Mesenchymal stem cell (in vitro differentiated cells and primary cell): ENCODE results near the gene ADAMTS17.

ENCODE experiments used
- DNase-seq: peaks from one replicate; pipeline ENCODE4 v3.0.0-alpha.2; 2013
- H2AFZ ChIP-seq: one replicate; pipeline ENCODE4 v1.6.1; 2013; ENCODE audit warnings: low read depth, mild to moderate bottlenecking, control low read depth, inconsistent platforms, low read length, moderate library complexity
- H2AK5ac ChIP-seq: 2 replicates; pipeline ENCODE4 v1.6.1; 2013; ENCODE audit warnings: low read length, moderate library complexity, mild to moderate bottlenecking, inconsistent platforms; ENCODE audit not compliant: severe bottlenecking
- H2BK120ac ChIP-seq: one replicate; pipeline ENCODE4 v1.6.1; 2013; ENCODE audit warnings: low read depth, mild to moderate bottlenecking, inconsistent platforms, low read length, moderate library complexity
- H2BK12ac ChIP-seq, 2 experiments: one replicate each; pipeline ENCODE4 v1.6.1; 2013; ENCODE audit warnings: inconsistent platforms in 2 of 2, low read length in 2 of 2, mild to moderate bottlenecking in 2 of 2, moderate library complexity in 2 of 2, control low read depth in 1 of 2
- H2BK15ac ChIP-seq: one replicate; pipeline ENCODE4 v1.6.1; 2013; ENCODE audit warnings: mild to moderate bottlenecking, low read depth, inconsistent platforms; ENCODE audit not compliant: poor library complexity, severe bottlenecking
- H2BK5ac ChIP-seq: 2 replicates; pipeline ENCODE4 v1.6.1; 2013; ENCODE audit warnings: low read depth, mild to moderate bottlenecking, low read length, control low read depth, inconsistent platforms; ENCODE audit not compliant: poor library complexity, severe bottlenecking
- H3K14ac ChIP-seq, 2 experiments: one replicate each; pipeline ENCODE4 v1.6.1; 2013; ENCODE audit warnings: inconsistent platforms in 2 of 2, low read length in 2 of 2, control low read depth in 1 of 2, mild to moderate bottlenecking in 1 of 2, moderate library complexity in 1 of 2
- H3K18ac ChIP-seq, 2 experiments: one replicate each; pipeline ENCODE4 v1.6.1; 2013; ENCODE audit warnings: inconsistent platforms in 2 of 2, low read length in 2 of 2, control low read depth in 1 of 2, low read depth in 1 of 2, mild to moderate bottlenecking in 1 of 2
- H3K23ac ChIP-seq, 2 experiments: one replicate each; pipeline ENCODE4 v1.6.1; 2013; ENCODE audit warnings: inconsistent platforms in 2 of 2, low read length in 2 of 2, mild to moderate bottlenecking in 2 of 2, moderate library complexity in 2 of 2, control low read depth in 1 of 2
- H3K27ac ChIP-seq: 2 replicates; pipeline ENCODE4 v1.5.1; 2013; ENCODE audit warnings: mild to moderate bottlenecking, moderate library complexity, low read length, control low read depth, inconsistent platforms; ENCODE audit not compliant: poor library complexity, severe bottlenecking
- H3K27me3 ChIP-seq, 2 experiments: 2 replicates each; pipeline versions ENCODE4 v1.6.1 to v1.7.0; 2013; ENCODE audit warnings: low read length in 2 of 2, mild to moderate bottlenecking in 2 of 2, moderate library complexity in 2 of 2, control low read depth in 1 of 2, inconsistent platforms in 1 of 2; ENCODE audit not compliant: control insufficient read depth in 1 of 2, insufficient read depth in 1 of 2
- H3K36me3 ChIP-seq, 2 experiments: 2 replicates each; pipeline versions ENCODE4 v1.6.1 to v1.7.0; 2013; ENCODE audit warnings: low read length in 2 of 2, control low read depth in 1 of 2, inconsistent platforms in 1 of 2, low read depth in 1 of 2, mild to moderate bottlenecking in 1 of 2; ENCODE audit not compliant: insufficient read depth in 2 of 2, control insufficient read depth in 1 of 2
- H3K4ac ChIP-seq, 2 experiments: one replicate each; pipeline ENCODE4 v1.6.1; 2013; ENCODE audit warnings: inconsistent platforms in 2 of 2, low read length in 2 of 2, mild to moderate bottlenecking in 2 of 2, moderate library complexity in 2 of 2, control low read depth in 1 of 2, low read depth in 1 of 2
- H3K4me1 ChIP-seq: 2 replicates; pipeline ENCODE4 v1.6.1; 2013; ENCODE audit warnings: low read depth, low read length, control low read depth; ENCODE audit not compliant: control insufficient read depth, insufficient read depth
- H3K4me2 ChIP-seq: 2 replicates; pipeline ENCODE4 v1.6.1; 2013; ENCODE audit warnings: low read length, mild to moderate bottlenecking, inconsistent platforms; ENCODE audit not compliant: poor library complexity, severe bottlenecking
- H3K4me3 ChIP-seq, 2 experiments: 2 replicates each; pipeline versions ENCODE4 v1.5.1 to v1.7.0; 2013; ENCODE audit warnings: low read length in 2 of 2, mild to moderate bottlenecking in 2 of 2, control low read depth in 1 of 2, low read depth in 1 of 2; ENCODE audit not compliant: insufficient read depth in 1 of 2
- H3K79me1 ChIP-seq: replicated peaks from 2 replicates; pipeline ENCODE4 v1.6.1; 2013; ENCODE audit warnings: mild to moderate bottlenecking, control low read depth, low read length, inconsistent platforms; ENCODE audit not compliant: poor library complexity, severe bottlenecking
- H3K9ac ChIP-seq: 2 replicates; pipeline ENCODE4 v1.7.0; 2013; ENCODE audit warnings: mild to moderate bottlenecking, low read length, moderate library complexity
- H3K9me3 ChIP-seq: 2 replicates; pipeline ENCODE4 v1.7.0; 2013; ENCODE audit warnings: mild to moderate bottlenecking, low read length; ENCODE audit not compliant: control insufficient read depth
- H4K8ac ChIP-seq: one replicate; pipeline ENCODE4 v1.6.1; 2013; ENCODE audit warnings: inconsistent platforms, mild to moderate bottlenecking, low read length, moderate library complexity
- H4K91ac ChIP-seq: one replicate; pipeline ENCODE4 v1.6.1; 2013; ENCODE audit warnings: mild to moderate bottlenecking, low read length, inconsistent platforms
- WGBS: methylation state at CpG from one replicate; pipeline ENCODE4 v1.1.7; 2013; ENCODE audit warnings: mixed read lengths; 5-methylcytosine and 5-hydroxymethylcytosine counted together

ADAMTS17 gene

DNA sequence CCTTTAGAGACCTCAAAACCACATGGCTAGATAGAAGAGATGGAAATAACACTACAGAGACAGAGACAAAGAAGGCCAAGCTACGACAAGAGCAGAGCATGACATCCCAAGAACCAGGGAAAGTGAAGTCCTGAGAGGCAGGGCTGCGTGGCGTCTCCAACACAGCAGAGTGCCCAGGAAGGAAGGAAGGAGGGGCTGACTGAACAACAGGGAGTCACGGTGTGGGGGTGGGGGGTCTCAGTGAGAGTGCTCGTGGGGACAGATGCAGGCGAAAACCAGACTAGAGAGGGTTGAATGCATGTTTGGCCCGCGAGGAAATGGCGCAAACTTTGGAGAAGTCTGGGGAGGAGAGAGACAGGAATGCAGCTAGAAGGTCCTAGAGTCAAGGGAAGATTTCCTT is 44.0 kb downstream of the ADAMTS17 start:
- DNase-seq: no peak
- Histone ChIP-seq H2AK5ac (no peak overlapping the region), H2BK12ac (no peak overlapping the region), H3K4me3 (no peak overlapping the region), H2BK5ac (no peak overlapping the region), H3K79me1 (no peaks in the 10 kb centered on the region), H3K36me3 (no peaks in the 10 kb centered on the region), H3K14ac (no peak overlapping the region), H3K27me3 (no peaks in the 10 kb centered on the region), H2BK120ac (no peak overlapping the region), H3K9me3 (peaks cover 23% of the 10 kb centered on the region), H3K4me2 (no peak overlapping the region), H2BK15ac (no peak overlapping the region), H3K18ac (no peak overlapping the region), H3K27ac (no peak overlapping the region), H3K9ac (no peak overlapping the region), H3K4ac (no peak overlapping the region), H3K23ac (no peak overlapping the region), H2AFZ (no peak overlapping the region), H4K91ac (no peak overlapping the region), H3K4me1 (no peaks in the 10 kb centered on the region), H4K8ac (no peak overlapping the region)
- 71% methylated on average over 6 of the region's 9 CpGs for WGBS

DNA sequence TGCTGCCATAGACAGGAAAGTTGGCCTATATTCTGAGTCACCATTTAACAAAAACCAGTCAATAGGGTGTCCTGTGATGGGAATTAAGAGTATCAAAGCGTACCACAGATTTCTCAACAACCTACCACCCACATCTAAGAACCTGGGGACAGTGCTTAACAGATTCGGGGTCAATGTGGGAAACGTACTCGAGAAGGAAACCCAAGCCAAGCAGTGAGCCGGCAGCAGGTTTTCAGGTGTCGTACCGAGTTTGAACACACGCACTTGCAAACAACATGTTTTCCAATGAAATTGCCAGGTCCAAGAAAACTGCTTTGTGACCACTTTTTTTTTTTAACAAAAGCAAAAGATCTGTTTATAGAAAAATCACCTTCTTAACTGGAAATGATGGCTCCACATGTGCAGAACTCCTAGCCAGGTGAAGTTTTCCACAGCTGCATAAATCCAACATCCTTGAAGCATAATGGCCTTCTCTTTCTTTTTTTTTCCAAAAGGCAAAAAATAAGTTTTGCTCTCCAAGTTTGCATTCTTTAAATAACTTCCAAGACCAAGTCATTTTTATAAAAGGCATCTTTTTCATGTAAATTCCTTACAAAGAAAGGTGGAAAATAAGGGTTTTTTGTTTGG is 45.7 kb downstream of the ADAMTS17 start:
- no peak overlapping the region for H3K9ac ChIP-seq
- H3K27me3 ChIP-seq: no peaks in the 10 kb centered on the region
- H4K91ac ChIP-seq: no peak overlapping the region
- DNase-seq: no peak
- H3K79me1 ChIP-seq: no peaks in the 10 kb centered on the region
- H3K23ac ChIP-seq: no peak overlapping the region
- no peaks in the 10 kb centered on the region for H3K36me3 ChIP-seq
- no peak overlapping the region for H3K18ac ChIP-seq
- H3K4me2 ChIP-seq: no peak overlapping the region
- peaks cover 23% of the 10 kb centered on the region for H3K9me3 ChIP-seq
- H4K8ac ChIP-seq: no peak overlapping the region
- H2BK5ac ChIP-seq: no peak overlapping the region
- 80% methylated on average over 8 of the region's 8 CpGs for WGBS
- no peak overlapping the region for H3K14ac ChIP-seq
- H3K4me1 ChIP-seq: no peaks in the 10 kb centered on the region
- H3K4ac ChIP-seq: no peak overlapping the region
- H2BK120ac ChIP-seq: no peak overlapping the region
- no peak overlapping the region for H2BK15ac ChIP-seq
- no peak overlapping the region for H3K27ac ChIP-seq
- no peak overlapping the region for H2BK12ac ChIP-seq
- no peak overlapping the region for H2AK5ac ChIP-seq
- H2AFZ ChIP-seq: no peak overlapping the region
- H3K4me3 ChIP-seq: no peak overlapping the region

- DNase-seq: no peak
- WGBS: 93% methylated on average over 35 of the region's 35 CpGs
Measured at GRCh38 chr15:100292010-100292409, 49.8 kb downstream of the ADAMTS17 start.

DNA sequence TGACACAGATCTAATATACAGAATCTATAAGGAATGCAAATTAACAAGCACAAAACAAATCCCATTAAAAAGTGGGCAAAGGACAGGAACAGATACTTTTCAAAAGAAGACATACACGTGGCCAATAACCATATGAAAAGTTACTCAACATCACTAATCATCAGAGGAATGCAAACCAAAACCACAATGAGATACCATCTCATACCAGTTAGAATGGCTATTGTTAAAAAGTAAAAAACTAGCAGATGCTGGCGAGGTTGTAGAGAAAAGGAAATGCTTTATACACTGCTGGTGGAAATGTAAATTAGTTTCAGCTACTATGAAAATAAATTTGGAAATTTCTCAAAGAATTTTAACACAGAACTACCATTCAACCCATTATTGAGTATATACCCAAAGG is 50.7 kb downstream of the ADAMTS17 start:
- H2AK5ac ChIP-seq: no peak overlapping the region
- no peak overlapping the region for H3K4ac ChIP-seq
- no peaks in the 10 kb centered on the region for H3K36me3 ChIP-seq
- no peak overlapping the region for H2BK120ac ChIP-seq
- no peak for DNase-seq
- peaks cover 17% of the 10 kb centered on the region for H3K9me3 ChIP-seq
- H3K9ac ChIP-seq: no peak overlapping the region
- H2AFZ ChIP-seq: no peak overlapping the region
- no peaks in the 10 kb centered on the region for H3K27me3 ChIP-seq
- no peaks in the 10 kb centered on the region for H3K79me1 ChIP-seq
- no peak overlapping the region for H2BK15ac ChIP-seq
- H2BK12ac ChIP-seq: no peak overlapping the region
- H4K8ac ChIP-seq: no peak overlapping the region
- H3K4me3 ChIP-seq: no peak overlapping the region
- no peak overlapping the region for H3K14ac ChIP-seq
- no peak overlapping the region for H4K91ac ChIP-seq
- H2BK5ac ChIP-seq: no peak overlapping the region
- H3K18ac ChIP-seq: no peak overlapping the region
- H3K4me2 ChIP-seq: no peak overlapping the region
- H3K27ac ChIP-seq: no peak overlapping the region
- no peaks in the 10 kb centered on the region for H3K4me1 ChIP-seq
- 17% methylated on average over 1 of the region's 2 CpGs for WGBS
- H3K23ac ChIP-seq: no peak overlapping the region

More at GRCh38 chr15:100292010-100292409, 49.8 kb downstream of the ADAMTS17 start:
- Histone ChIP-seq H3K14ac (no peak overlapping the region), H3K4me2 (no peak overlapping the region), H2BK15ac (no peak overlapping the region), H3K23ac (no peak overlapping the region), H3K27me3 (no peaks in the 10 kb centered on the region), H3K4me3 (no peak overlapping the region), H2BK12ac (no peak overlapping the region), H3K79me1 (no peaks in the 10 kb centered on the region), H3K27ac (no peak overlapping the region), H4K91ac (no peak overlapping the region), H2BK5ac (no peak overlapping the region), H3K4me1 (no peaks in the 10 kb centered on the region), H2AK5ac (no peak overlapping the region), H3K18ac (no peak overlapping the region), H3K9me3 (peaks cover 17% of the 10 kb centered on the region), H4K8ac (no peak overlapping the region), H3K9ac (no peak overlapping the region), H3K36me3 (no peaks in the 10 kb centered on the region), H3K4ac (no peak overlapping the region), H2AFZ (no peak overlapping the region), H2BK120ac (no peak overlapping the region)
